ENCODE data around the gene PKN1.

GRCh38 chr19:14449321-14449720 is 16.2 kb downstream of the PKN1 start:
- TF ChIP-seq CTCF (IDR thresholded peaks at IDR 0.05) (no peak), USF1 (CRISPR knock-in tag; IDR thresholded peaks at IDR 0.05) (no peak), ATF2 (CRISPR knock-in tag; IDR thresholded peaks at IDR 0.05; ENCODE audit: borderline replicate concordance, low read depth) (no peak), RORB (CRISPR knock-in tag; IDR thresholded peaks at IDR 0.05) (no peak), E2F4 (CRISPR knock-in tag; IDR thresholded peaks at IDR 0.05; ENCODE audit: borderline replicate concordance, low read depth) (no peak), FOXP1 (CRISPR knock-in tag; IDR thresholded peaks at IDR 0.05; ENCODE audit: borderline replicate concordance) (no peak), MAX (CRISPR knock-in tag; IDR thresholded peaks at IDR 0.05) (no peak)

Measured in WTC11 (cell line).